Dermis blood vessel endothelial cell (primary cell): ENCODE measurements around the gene SOCS7. TPM values are rescaled to one million over a fixed set of nuclear protein-coding genes. Genes with fewer than 3 reads are reported as not detected.

Experiments
- DNase-seq: peaks from one replicate; pipeline ENCODE4 v3.0.0; 2010
- total RNA-seq: library from RNA; depleted of rRNA; stranded (reverse); fragments of >200 nt; gene quantifications from 2 replicates; pipeline ENCODE4 v1.2.3, GENCODE V29; 2014

SOCS7 gene
- total RNA-seq, 1 donor from 2014 or later: 8.3 TPM

- no peak for DNase-seq
Observed at GRCh38 chr17:38363016-38363415, 11.4 kb downstream of the SOCS7 start.

GRCh38 chr17:38364741-38365140 lies 13.1 kb downstream of the SOCS7 start:
- no peak for DNase-seq

DNA sequence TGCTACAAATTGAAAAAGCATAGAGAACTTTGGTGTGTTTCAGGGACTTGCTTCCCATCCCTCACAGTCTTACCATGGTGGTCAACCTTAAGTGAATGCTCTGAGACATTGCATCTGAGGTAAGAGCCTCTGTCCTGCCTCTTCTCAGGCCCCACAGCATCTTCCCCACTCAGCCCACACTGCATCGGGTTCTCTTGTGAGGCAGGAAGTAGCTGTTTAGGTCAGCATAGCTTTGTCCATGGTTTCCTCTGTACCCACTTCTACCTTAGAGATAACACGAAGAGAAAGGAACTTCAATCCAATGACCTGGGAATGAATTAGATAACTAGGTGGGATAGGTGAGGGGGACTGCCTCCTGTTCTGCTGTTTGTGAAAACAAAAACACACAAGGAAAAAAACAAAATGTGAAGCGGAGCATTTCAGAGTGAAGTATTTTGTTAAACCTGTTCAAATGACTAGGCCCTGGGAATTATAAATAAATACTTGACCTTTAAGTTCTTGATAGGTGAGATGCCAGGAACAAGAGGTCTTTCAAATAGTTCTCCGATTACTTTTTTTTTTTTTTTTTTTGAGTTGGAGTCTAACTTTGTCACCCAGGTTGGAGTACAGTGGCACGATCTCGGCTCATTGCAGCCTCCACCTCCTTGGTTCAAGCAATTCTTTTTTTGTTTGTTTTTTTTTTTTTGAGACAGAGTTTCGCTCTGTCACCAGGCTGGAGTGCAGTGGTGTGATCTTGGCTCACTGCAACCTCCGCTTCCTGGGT lies 17.7 kb downstream of the SOCS7 start:
- DNase-seq: no peak

DNA sequence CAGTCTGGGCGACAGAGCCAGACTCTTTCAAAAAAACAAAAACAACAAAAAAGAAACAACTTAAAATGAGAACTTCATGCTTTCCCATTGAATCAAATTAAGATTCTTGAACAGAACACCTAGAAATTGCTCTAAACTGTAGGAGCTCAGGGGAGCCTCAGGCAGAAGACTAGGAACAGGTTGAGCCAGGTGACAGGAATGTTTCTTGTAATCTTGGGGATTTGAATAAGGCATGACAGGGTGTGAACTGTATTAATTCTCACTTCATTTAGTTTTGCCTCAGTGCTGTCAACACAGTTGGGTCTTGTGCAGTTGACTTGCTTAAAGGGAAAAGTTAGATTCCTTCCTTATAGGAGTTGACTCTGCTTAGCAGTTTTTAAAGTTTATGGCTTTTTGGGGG lies 27.8 kb downstream of the SOCS7 start:
- DNase-seq: no peak

DNA sequence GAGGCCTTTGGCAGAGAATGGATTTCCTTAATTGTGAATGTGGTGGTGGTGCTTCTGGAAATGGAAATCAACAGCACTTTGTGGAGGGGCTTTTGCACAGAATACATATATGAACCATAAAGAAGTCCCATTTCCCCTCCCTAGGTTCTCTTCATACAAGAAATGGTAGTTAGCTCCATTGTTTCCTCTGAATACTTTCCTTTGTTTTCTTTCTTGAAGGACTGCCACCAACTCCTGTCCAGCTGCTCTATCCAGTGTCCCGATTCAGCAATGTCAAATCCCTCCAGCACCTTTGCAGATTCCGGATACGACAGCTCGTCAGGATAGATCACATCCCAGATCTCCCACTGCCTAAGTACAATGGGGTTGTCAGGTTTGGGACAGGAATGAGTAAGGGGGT lies 43.4 kb downstream of the SOCS7 start:
- no peak for DNase-seq

DNA sequence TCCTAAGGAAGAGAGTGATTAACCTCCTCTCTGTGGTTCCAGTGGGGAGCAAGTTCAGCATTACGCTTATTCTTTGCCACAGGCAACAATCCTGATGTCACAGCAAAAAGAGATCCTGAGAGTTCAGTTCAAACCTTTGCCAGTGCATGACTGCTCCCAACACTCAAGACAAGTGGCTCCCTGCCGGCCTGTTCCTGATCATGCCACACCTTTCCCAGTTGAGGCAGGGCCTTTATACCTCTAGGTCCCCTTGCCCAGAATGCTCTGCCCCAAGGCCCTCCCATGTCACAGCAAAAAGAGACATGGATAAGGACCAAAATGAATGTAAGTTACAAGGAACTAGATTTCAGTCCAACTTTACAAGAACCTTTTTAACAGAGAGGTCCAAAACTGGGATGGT lies 45.6 kb downstream of the SOCS7 start:
- DNase-seq: no peak

DNA sequence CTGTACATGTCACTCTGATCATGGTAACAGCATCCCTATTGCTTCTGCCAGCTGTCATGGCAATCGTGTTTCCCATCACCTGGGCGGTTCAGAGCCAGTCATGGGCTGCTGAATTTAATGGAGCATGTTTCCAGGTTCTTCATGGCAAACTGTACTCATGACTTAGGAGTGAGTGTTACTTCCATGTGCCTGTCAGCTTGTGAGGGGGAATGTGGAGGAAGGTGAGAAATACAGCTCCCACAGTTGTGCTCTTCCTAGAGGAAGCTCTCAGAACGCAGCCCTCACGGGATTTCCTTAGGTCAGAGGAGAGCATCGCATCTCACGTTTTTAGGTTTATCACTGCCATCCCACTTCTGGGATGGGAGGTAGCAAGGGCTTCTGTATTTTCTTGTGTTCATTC lies 48.6 kb downstream of the SOCS7 start:
- DNase-seq: no peak

- no peak for DNase-seq
Observed at GRCh38 chr17:38401459-38401858, 49.8 kb downstream of the SOCS7 start.

GRCh38 chr17:38402897-38403296 lies 51.3 kb downstream of the SOCS7 start:
- DNase-seq: no peak

- peak; percentile 19 for DNase-seq
Observed at GRCh38 chr17:38403491-38403890, 51.8 kb downstream of the SOCS7 start.

- DNase-seq: no peak
Observed at GRCh38 chr17:38404174-38404943, 52.7 kb downstream of the SOCS7 start.

DNA sequence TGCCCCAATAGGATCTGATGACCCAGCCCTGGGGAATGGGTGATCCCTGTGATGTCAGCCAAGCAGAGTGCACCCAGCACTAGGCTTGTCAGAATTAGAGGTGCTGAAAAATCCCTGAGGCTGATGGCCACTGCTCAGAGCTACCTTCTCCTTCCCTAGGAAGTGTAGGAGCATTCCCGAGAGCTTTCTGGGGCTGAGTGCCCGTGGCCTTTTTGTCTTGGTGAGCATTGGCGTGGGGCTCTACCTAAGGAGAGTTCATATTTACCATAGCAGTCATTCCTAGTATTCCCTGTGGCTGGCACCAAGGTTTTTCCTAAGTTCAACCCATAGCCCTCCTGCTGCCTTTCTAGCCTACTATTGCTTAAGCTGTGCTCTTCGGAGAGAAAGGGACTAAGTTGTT lies 54.0 kb downstream of the SOCS7 start:
- DNase-seq: no peak

DNA sequence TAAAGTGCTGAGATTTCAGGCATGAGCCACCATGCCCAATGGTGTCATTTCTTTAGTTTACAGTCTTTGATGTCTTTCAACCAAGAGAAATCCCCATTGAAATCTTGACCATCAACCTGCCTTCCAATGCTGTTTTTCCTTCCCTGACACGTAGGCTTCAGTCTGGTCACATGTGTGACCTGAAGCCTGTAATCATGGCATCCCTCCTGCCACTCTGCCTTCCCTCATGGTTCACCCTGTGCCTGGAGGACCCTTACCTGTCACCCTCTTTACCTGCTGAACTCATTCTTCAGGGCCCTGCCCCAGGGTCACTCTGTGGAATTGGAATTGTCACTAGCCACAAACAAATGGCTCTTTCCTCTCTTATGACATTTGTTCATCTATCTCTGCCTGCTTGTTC lies 58.6 kb downstream of the SOCS7 start:
- DNase-seq: no peak

- DNase-seq: no peak
Observed at GRCh38 chr17:38415250-38416194, 63.9 kb downstream of the SOCS7 start.

- DNase-seq: no peak
Observed at GRCh38 chr17:38416840-38417209, 65.2 kb downstream of the SOCS7 start.

DNA sequence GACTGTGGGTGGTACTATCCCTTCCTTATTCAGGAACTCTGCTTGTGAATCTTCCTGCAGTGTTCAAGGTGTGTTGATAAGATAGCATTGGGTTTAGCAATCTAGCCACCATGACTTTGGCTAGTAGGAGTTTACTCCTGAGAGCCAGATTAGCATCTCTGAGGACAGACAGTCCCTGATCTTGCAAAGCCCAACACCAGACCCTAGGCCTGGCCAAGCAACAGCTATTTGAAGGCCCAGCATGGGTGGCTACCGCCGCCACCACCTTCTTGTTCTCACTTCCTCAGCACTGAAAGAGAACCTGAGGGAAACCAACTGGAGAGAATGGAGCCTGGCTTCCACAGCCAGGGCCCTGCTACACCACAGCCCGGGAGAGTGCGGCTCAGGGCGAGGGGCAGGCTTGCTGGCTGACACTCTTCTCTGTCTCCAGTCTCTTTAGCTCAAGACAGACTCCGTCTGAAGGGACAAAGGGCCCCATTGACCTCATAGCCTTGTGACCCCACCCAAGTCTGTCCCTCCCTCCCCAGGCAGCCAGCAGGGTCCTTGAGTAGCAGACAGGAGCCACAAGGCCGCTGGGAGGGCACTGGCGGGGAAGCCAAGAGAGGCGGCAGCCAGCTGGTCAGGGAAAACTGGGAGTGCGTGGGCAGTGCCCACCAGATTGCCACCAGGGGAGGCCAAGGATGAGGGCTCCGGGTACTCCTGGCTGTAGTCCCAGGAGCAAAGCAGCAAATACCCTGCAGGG lies 65.7 kb downstream of the SOCS7 start:
- DNase-seq: no peak

GRCh38 chr17:38418062-38418692 lies 66.5 kb downstream of the SOCS7 start:
- DNase-seq: no peak

DNA sequence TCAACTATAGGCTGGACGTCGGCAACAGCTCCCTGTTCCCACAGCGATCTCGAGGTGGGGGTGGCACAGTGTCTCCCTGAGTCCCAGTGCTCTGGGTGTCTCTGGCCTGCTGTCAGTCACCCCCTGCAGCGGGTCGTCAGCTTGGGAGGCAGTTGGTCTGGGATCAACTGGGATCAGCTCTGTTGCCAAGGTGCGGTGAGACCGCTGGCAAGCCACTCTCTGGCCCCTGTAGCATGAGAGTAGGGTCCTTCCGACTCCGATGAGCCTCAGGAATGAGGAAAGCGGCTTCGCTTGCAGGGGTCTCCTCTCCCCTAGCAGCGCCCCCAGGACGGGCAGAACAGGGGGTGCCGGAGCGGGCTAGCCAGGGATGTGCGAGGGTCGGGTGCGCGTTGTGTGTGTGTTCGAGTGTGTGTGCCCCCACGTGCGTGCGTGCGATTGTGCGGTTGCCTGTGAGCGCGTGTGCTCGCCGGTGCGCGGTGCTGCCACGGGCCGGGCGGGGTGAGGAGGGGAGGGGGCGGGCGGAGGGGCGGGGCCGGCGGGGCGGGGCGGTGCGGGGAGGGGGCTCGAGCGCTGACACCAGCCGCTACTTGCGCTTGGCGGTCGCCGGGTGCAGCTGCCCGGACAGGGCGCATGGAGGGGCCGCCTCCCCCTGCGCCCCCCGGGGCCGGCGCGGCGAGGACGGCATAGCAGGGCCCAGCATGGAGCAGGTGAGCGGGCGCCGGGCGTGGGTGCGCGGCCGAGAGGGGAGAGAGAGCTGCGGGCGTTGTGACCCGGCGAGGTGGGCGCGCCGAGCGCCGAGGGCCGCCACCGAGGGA lies 67.3 kb downstream of the SOCS7 start:
- no peak for DNase-seq

DNA sequence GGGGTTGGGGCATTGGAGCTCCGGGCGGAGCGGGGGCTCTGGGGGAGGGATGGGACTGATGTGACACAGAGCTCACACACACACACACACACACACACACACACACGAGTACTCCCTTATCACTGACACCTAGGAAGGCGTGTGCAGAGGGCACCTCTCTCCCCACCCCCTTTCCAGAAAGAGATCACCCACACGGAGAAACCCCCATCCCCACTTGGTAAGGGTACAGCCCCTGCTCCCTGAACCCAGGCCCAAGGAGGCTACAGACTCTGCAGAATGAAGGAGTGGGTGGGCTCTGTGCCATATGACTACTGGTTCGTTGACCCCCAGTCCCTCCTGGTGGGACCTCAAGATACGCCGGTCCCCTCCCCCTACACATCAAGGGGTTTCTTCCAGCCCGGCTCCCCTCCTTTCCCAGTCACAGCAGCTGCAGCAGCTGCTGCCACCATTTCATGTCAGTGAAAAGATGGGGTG lies 67.9 kb downstream of the SOCS7 start:
- no peak for DNase-seq

- no peak for DNase-seq
Observed at GRCh38 chr17:38420518-38420917, 68.9 kb downstream of the SOCS7 start.
